ENCODE measurements around the gene TOMM7.

Gene TOMM7

GRCh38 chr7:22832401-22832800 lies 9.8 kb upstream of the TOMM7 start:
- TF ChIP-seq POLR2AphosphoS5 (IDR thresholded peaks at IDR 0.05; ENCODE audit: low read depth, low read length) (no peak), POLR2A (IDR thresholded peaks at IDR 0.05; ENCODE audit: low read depth, low read length) (no peak), TAF1 (IDR thresholded peaks at IDR 0.05; ENCODE audit: borderline replicate concordance, low read depth, low read length) (no peak)
- DNase-seq (ENCODE audit: insufficient read length) (no peak), FAIRE-seq (no peak)

- FAIRE-seq (no peak), DNase-seq (ENCODE audit: insufficient read length) (no peak)
- TF ChIP-seq TAF1 (IDR thresholded peaks at IDR 0.05; ENCODE audit: borderline replicate concordance, low read depth, low read length) (no peak), POLR2A (IDR thresholded peaks at IDR 0.05; ENCODE audit: low read depth, low read length) (no peak), POLR2AphosphoS5 (IDR thresholded peaks at IDR 0.05; ENCODE audit: low read depth, low read length) (no peak)
Observed at GRCh38 chr7:22831602-22832305, 9.1 kb upstream of the TOMM7 start.

- no peak for TF ChIP-seq POLR2A (IDR thresholded peaks at IDR 0.05; ENCODE audit: low read depth, low read length)
- no peak for TF ChIP-seq POLR2AphosphoS5 (IDR thresholded peaks at IDR 0.05; ENCODE audit: low read depth, low read length)
- TF ChIP-seq TAF1 (IDR thresholded peaks at IDR 0.05; ENCODE audit: borderline replicate concordance, low read depth, low read length) = no peak
- FAIRE-seq (no peak), DNase-seq (ENCODE audit: insufficient read length) (no peak)
Observed at GRCh38 chr7:22827563-22827962, 4.9 kb upstream of the TOMM7 start.

GRCh38 chr7:22826593-22826992 lies 3.9 kb upstream of the TOMM7 start:
- no peak for DNase-seq (ENCODE audit: insufficient read length)
- no peak for FAIRE-seq
- TF ChIP-seq POLR2A (IDR thresholded peaks at IDR 0.05; ENCODE audit: low read depth, low read length) (no peak), POLR2AphosphoS5 (IDR thresholded peaks at IDR 0.05; ENCODE audit: low read depth, low read length) (no peak), TAF1 (IDR thresholded peaks at IDR 0.05; ENCODE audit: borderline replicate concordance, low read depth, low read length) (no peak)

- no peak for FAIRE-seq
- no peak for TF ChIP-seq POLR2AphosphoS5 (IDR thresholded peaks at IDR 0.05; ENCODE audit: low read depth, low read length)
- DNase-seq (ENCODE audit: insufficient read length) = no peak
Observed at GRCh38 chr7:22824760-22825159, 2.1 kb upstream of the TOMM7 start.

- no peak for TF ChIP-seq POLR2A (IDR thresholded peaks at IDR 0.05; ENCODE audit: low read depth, low read length)
- no peak for TF ChIP-seq POLR2AphosphoS5 (IDR thresholded peaks at IDR 0.05; ENCODE audit: low read depth, low read length)
- no peak for DNase-seq (ENCODE audit: insufficient read length)
- FAIRE-seq = no peak
Observed at GRCh38 chr7:22823142-22823497, 471 bp upstream of the TOMM7 start.

GRCh38 chr7:22821702-22822485 lies 755 bp downstream of the TOMM7 start:
- FAIRE-seq (no peak), DNase-seq (ENCODE audit: insufficient read length) (no peak)
- TF ChIP-seq TAF1 (IDR thresholded peaks at IDR 0.05; ENCODE audit: borderline replicate concordance, low read depth, low read length) (no peak), POLR2A (IDR thresholded peaks at IDR 0.05; ENCODE audit: low read depth, low read length) (no peak), POLR2AphosphoS5 (IDR thresholded peaks at IDR 0.05; ENCODE audit: low read depth, low read length) (no peak)

GRCh38 chr7:22819476-22819875 lies 3.2 kb downstream of the TOMM7 start:
- TF ChIP-seq POLR2A (IDR thresholded peaks at IDR 0.05; ENCODE audit: low read depth, low read length) = no peak
- TF ChIP-seq TAF1 (IDR thresholded peaks at IDR 0.05; ENCODE audit: borderline replicate concordance, low read depth, low read length) = no peak
- FAIRE-seq = no peak
- no peak for DNase-seq (ENCODE audit: insufficient read length)

- FAIRE-seq (no peak), DNase-seq (ENCODE audit: insufficient read length) (no peak)
- TF ChIP-seq TAF1 (IDR thresholded peaks at IDR 0.05; ENCODE audit: borderline replicate concordance, low read depth, low read length) = no peak
Observed at GRCh38 chr7:22814261-22815208, 8.1 kb downstream of the TOMM7 start.

GRCh38 chr7:22812353-22812752 lies 10.3 kb downstream of the TOMM7 start:
- TF ChIP-seq TAF1 (IDR thresholded peaks at IDR 0.05; ENCODE audit: borderline replicate concordance, low read depth, low read length) (no peak), POLR2A (IDR thresholded peaks at IDR 0.05; ENCODE audit: low read depth, low read length) (no peak), POLR2AphosphoS5 (IDR thresholded peaks at IDR 0.05; ENCODE audit: low read depth, low read length) (no peak)
- FAIRE-seq = no peak
- DNase-seq (ENCODE audit: insufficient read length) = no peak

- TF ChIP-seq POLR2AphosphoS5 (IDR thresholded peaks at IDR 0.05; ENCODE audit: low read depth, low read length) = no peak
- no peak for TF ChIP-seq POLR2A (IDR thresholded peaks at IDR 0.05; ENCODE audit: low read depth, low read length)
- no peak for TF ChIP-seq TAF1 (IDR thresholded peaks at IDR 0.05; ENCODE audit: borderline replicate concordance, low read depth, low read length)
- DNase-seq (ENCODE audit: insufficient read length) (no peak), FAIRE-seq (no peak)
Observed at GRCh38 chr7:22811746-22812280, 10.8 kb downstream of the TOMM7 start.
